Erythroblast (primary cell): Measurements from ENCODE around the gene CEP170.

Source experiments
- GATA1 ChIP-seq: IDR thresholded peaks from 2 replicates; pipeline ENCODE4 v1.6.1; 2011; ENCODE audit warnings: low read depth, mild to moderate bottlenecking, control low read depth, low read length, moderate library complexity
- POLR2A ChIP-seq: IDR thresholded peaks from 2 replicates; pipeline ENCODE4 v1.6.1; 2011; ENCODE audit warnings: mild to moderate bottlenecking, low read length

GRCh38 chr1:243273945-243274344, 18.9 kb upstream of the CEP170 start:
- TF ChIP-seq POLR2A = no peak
- TF ChIP-seq GATA1 = no peak
